Loucy (cell line): ENCODE measurements around the gene CCDC92B.

Experiments
- H2AFZ ChIP-seq: fragments of 200-600 bp; sonication (generic); 2 replicates; pipeline ENCODE4 v1.6.0; 2016; ENCODE audit warnings: antibody characterized with exemption, mild to moderate bottlenecking, low read length, moderate library complexity
- H3F3A ChIP-seq: fragments of 200-600 bp; 2 replicates; pipeline ENCODE4 v1.6.0; 2016; ENCODE audit warnings: antibody characterized with exemption, low read depth, mild to moderate bottlenecking
- H3K27me3 ChIP-seq: fragments of 200-600 bp; sonication (generic); 2 replicates; pipeline ENCODE4 v1.6.1; 2014; ENCODE audit warnings: low read length, mild to moderate bottlenecking; ENCODE audit not compliant: insufficient read depth, poor library complexity, severe bottlenecking
- H3K36me3 ChIP-seq: fragments of 200-600 bp; sonication (generic); 2 replicates; pipeline ENCODE4 v1.6.1; 2016; ENCODE audit warnings: low read length; ENCODE audit not compliant: insufficient read depth
- H3K4me1 ChIP-seq: fragments of 200-600 bp; sonication (generic); 2 replicates; pipeline ENCODE4 v1.5.1; 2014; ENCODE audit warnings: low read length, mild to moderate bottlenecking; ENCODE audit not compliant: insufficient read depth, poor library complexity, severe bottlenecking
- H3K4me2 ChIP-seq: fragments of 200-600 bp; sonication (generic); 2 replicates; pipeline ENCODE4 v1.6.0; 2014; ENCODE audit warnings: antibody characterized with exemption, low read length, low read depth, mild to moderate bottlenecking; ENCODE audit not compliant: poor library complexity, severe bottlenecking
- H3K4me3 ChIP-seq: fragments of 200-600 bp; sonication (generic); 2 replicates; pipeline ENCODE4 v1.5.1; 2014; ENCODE audit warnings: low read length, mild to moderate bottlenecking, mixed read lengths; ENCODE audit not compliant: poor library complexity, severe bottlenecking
- H3K79me2 ChIP-seq: fragments of 200-600 bp; sonication (generic); 2 replicates; pipeline ENCODE4 v1.6.1; 2014; ENCODE audit warnings: low read length; ENCODE audit not compliant: insufficient read depth
- H3K9ac ChIP-seq: fragments of 200-600 bp; sonication (generic); 2 replicates; pipeline ENCODE4 v1.6.0; 2014; ENCODE audit warnings: mild to moderate bottlenecking, low read depth, low read length, moderate library complexity; ENCODE audit not compliant: poor library complexity, severe bottlenecking
- H3K9me2 ChIP-seq: fragments of 200-600 bp; sonication (generic); replicated peaks from 2 replicates; pipeline ENCODE4 v1.6.1; 2016; ENCODE audit warnings: low read depth, low read length, mixed read lengths
- H3K9me3 ChIP-seq: fragments of 200-600 bp; sonication (generic); 2 replicates; pipeline ENCODE4 v1.6.1; 2014; ENCODE audit warnings: mild to moderate bottlenecking, antibody characterized with exemption, low read length, low read depth; ENCODE audit not compliant: insufficient read depth
- H4K20me1 ChIP-seq: fragments of 200-600 bp; sonication (generic); 2 replicates; pipeline ENCODE4 v1.6.0; 2014; ENCODE audit warnings: antibody characterized with exemption, low read length, mild to moderate bottlenecking; ENCODE audit not compliant: insufficient read depth, poor library complexity, severe bottlenecking
- CTCF ChIP-seq: fragments of 200-600 bp; sonication (generic); conservative IDR thresholded peaks from 2 replicates; pipeline ENCODE4 v1.5.1; 2014; ENCODE audit warnings: mild to moderate bottlenecking, antibody characterized with exemption, low read length
- EZH2phosphoT487 ChIP-seq: fragments of 200-600 bp; IDR thresholded peaks from 2 replicates; pipeline ENCODE4 v1.6.1; 2018; ENCODE audit warnings: antibody characterized with exemption, mild to moderate bottlenecking, moderate library complexity, borderline replicate concordance

CCDC92B gene

GRCh38 chr17:2691069-2691871 lies 58.2 kb downstream of the CCDC92B start:
- no peaks in the 10 kb centered on the region for H3K9me2 ChIP-seq
- no peaks in the 10 kb centered on the region for H3F3A ChIP-seq
- no peaks in the 10 kb centered on the region for H3K9me3 ChIP-seq
- no peak overlapping the region for H3K9ac ChIP-seq
- no peak overlapping the region for H3K4me3 ChIP-seq
- TF ChIP-seq CTCF (no peak), EZH2phosphoT487 (no peak)
- no peaks in the 10 kb centered on the region for H3K27me3 ChIP-seq
- no peaks in the 10 kb centered on the region for H4K20me1 ChIP-seq
- no peak overlapping the region for H3K4me2 ChIP-seq
- H3K4me1 ChIP-seq, result no peaks in the 10 kb centered on the region
- H3K79me2 ChIP-seq, result no peaks in the 10 kb centered on the region
- H3K36me3 ChIP-seq, result peaks cover 16% of the 10 kb centered on the region; the same call in 1 of the 2 replicates
- no peak overlapping the region for H2AFZ ChIP-seq

GRCh38 chr17:2690165-2691068 lies 59.0 kb downstream of the CCDC92B start:
- no peak overlapping the region for H3K4me3 ChIP-seq
- no peaks in the 10 kb centered on the region for H3K9me2 ChIP-seq
- no peak overlapping the region for H3K4me2 ChIP-seq
- no peak overlapping the region for H2AFZ ChIP-seq
- no peaks in the 10 kb centered on the region for H3F3A ChIP-seq
- H3K36me3 ChIP-seq, result peaks cover 16% of the 10 kb centered on the region; the same call in 1 of the 2 replicates
- H3K27me3 ChIP-seq, result no peaks in the 10 kb centered on the region
- H4K20me1 ChIP-seq, result no peaks in the 10 kb centered on the region
- H3K79me2 ChIP-seq, result no peaks in the 10 kb centered on the region
- TF ChIP-seq CTCF (no peak), EZH2phosphoT487 (no peak)
- H3K9ac ChIP-seq, result no peak overlapping the region
- H3K4me1 ChIP-seq, result no peaks in the 10 kb centered on the region
- H3K9me3 ChIP-seq, result no peaks in the 10 kb centered on the region

GRCh38 chr17:2689411-2690164 lies 59.9 kb downstream of the CCDC92B start:
- TF ChIP-seq EZH2phosphoT487, result no peak
- Histone ChIP-seq H2AFZ (no peak overlapping the region), H3K9me3 (no peaks in the 10 kb centered on the region), H3K4me2 (no peak overlapping the region), H3K36me3 (peaks cover 16% of the 10 kb centered on the region; the same call in 1 of the 2 replicates), H3K9ac (no peak overlapping the region), H3K9me2 (no peaks in the 10 kb centered on the region), H3K27me3 (no peaks in the 10 kb centered on the region), H4K20me1 (no peaks in the 10 kb centered on the region), H3K4me1 (no peaks in the 10 kb centered on the region), H3F3A (no peaks in the 10 kb centered on the region), H3K4me3 (no peak overlapping the region), H3K79me2 (no peaks in the 10 kb centered on the region)
